AG04450 (cell line): Measurements from ENCODE around the gene COL19A1. TPM values are rescaled to one million over a fixed set of nuclear protein-coding genes. Genes with fewer than 3 reads are reported as not detected.
"Not testable (repeated sequence)": the region's sequence is repeated elsewhere in the genome, so short reads cannot be mapped to it uniquely, and the experiment has no call there.

Experiments
- CTCF ChIA-PET: fragments of 300-600, 350-600 bp; formaldehyde crosslinking; extraction: SDS; loops from one replicate; lab custom pipeline; 2022; ENCODE audit warnings: antibody characterized with exemption, inconsistent platforms; lab: Charles Lee
- POLR2A ChIA-PET: fragments of 350-600 bp; formaldehyde crosslinking; extraction: SDS; loops from one replicate; lab custom pipeline; 2021; ENCODE audit warnings: antibody characterized with exemption, inconsistent platforms; lab: Yijun Ruan, JAX
- DNase-seq: peaks from one replicate; pipeline ENCODE4 v3.0.0-alpha.2; 2011; ENCODE audit warnings: low read depth, low spot score
- H3K27ac ChIP-seq: one replicate; pipeline ENCODE4 v1.5.1; 2012; ENCODE audit warnings: low read depth, low read length, control low read depth
- H3K27me3 ChIP-seq: one replicate; pipeline ENCODE4 v1.6.0; 2012; ENCODE audit warnings: low read length; ENCODE audit not compliant: control insufficient read depth, insufficient read depth
- H3K4me3 ChIP-seq: 2 replicates; pipeline ENCODE4 v1.5.1; 2011; ENCODE audit warnings: mild to moderate bottlenecking, low read depth, low read length, control low read depth
- H3K9me3 ChIP-seq: 2 replicates; pipeline ENCODE4 v1.5.1; 2012; ENCODE audit warnings: low read length; ENCODE audit not compliant: control insufficient read depth, insufficient read depth
- polyA plus RNA-seq: library from polyadenylated mRNA; depleted of rRNA; stranded (reverse); fragments of >200 nt; gene quantifications from 2 replicates; pipeline ENCODE4 v1.2.3, GENCODE V29; 2011
- TF ChIP-seq, protein P1 (sequence below): IDR thresholded peaks from 2 replicates; pipeline ENCODE4 v1.5.1; 2011; ENCODE audit warnings: low read depth, low read length, control low read depth, inconsistent platforms

COL19A1 gene
- polyA plus RNA-seq, 1 experiment, result 0.09 TPM

DNA sequence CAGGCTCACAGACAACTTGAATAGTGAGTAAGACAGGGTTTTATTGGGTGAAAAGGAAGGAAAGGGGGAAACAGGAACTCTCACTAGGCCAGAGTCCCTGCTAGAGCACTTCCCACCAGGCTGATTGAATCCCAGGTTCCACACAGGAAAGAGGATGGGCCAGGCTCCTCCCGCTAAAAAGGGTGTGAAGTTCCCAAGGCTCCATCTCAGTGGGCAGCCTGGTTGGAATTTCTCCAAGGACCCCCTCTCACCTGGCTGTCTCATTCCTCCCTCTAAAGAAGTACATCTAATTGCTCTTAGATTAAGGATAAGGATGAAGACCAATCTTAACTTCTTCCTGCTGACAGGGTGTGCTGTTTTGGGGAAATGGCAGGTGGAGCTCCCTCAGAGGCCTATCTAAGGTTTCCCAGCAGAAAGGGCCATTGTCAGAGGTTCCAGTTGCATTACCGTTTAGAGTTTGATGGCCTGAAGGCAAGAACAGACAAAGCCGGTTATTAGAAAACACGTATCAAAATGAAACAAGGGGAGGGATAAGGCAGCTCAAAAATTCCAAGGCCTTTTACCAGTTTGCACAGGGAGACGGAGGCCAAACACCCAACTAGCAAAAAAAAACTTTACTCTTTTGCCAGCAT, 21.5 kb downstream of the COL19A1 start:
- Histone ChIP-seq H3K27ac (no peak overlapping the region), H3K27me3 (no peaks in the 10 kb centered on the region), H3K4me3 (no peak overlapping the region), H3K9me3 (no peaks in the 10 kb centered on the region)
- no peak for DNase-seq
- POLR2A ChIA-PET, result no interaction called here
- TF ChIP-seq, protein P1, sequence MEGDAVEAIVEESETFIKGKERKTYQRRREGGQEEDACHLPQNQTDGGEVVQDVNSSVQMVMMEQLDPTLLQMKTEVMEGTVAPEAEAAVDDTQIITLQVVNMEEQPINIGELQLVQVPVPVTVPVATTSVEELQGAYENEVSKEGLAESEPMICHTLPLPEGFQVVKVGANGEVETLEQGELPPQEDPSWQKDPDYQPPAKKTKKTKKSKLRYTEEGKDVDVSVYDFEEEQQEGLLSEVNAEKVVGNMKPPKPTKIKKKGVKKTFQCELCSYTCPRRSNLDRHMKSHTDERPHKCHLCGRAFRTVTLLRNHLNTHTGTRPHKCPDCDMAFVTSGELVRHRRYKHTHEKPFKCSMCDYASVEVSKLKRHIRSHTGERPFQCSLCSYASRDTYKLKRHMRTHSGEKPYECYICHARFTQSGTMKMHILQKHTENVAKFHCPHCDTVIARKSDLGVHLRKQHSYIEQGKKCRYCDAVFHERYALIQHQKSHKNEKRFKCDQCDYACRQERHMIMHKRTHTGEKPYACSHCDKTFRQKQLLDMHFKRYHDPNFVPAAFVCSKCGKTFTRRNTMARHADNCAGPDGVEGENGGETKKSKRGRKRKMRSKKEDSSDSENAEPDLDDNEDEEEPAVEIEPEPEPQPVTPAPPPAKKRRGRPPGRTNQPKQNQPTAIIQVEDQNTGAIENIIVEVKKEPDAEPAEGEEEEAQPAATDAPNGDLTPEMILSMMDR, result no peak
- CTCF ChIA-PET, result interaction anchor here (0.9 kb wide), 1 partner anchor 14 kb away, joined by 3 read pairs; no protein-coding TSS in a partner anchor

DNA sequence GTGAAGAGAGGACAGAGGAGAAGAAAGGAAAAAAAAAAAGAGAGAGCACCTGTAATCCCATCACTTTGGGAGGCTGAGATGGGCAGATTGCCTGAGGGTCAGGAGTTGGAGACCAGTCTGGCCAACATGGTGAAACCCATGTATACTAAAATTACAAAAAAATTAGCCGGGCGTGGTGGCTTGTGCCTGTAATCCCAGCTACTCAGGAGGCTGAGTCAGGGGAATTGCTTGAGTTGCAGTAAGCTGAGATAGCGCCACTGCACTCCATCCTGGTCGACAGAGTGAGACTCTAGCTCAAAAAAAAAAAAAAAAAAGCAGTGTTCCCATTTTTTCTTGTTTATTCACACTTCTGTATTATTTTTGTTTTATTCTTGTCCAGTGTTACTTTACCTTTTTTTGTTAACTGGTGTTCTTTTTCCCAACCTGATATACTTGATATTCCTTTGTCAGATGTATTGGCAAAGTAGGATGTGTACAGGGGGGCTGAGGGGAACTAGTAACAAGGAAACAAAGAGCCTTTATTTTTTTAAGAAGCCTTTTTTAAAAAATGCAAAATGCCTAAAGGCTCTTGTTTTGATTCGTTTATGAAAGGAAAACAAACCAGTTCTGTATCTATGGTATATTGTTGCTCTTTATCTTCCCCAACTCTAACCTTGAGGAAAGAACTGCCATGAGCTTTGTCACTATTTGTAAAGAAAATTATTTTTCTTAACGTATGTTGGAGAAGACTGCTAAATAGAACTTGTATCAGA, 22.3 kb downstream of the COL19A1 start:
- no peak for DNase-seq
- Histone ChIP-seq H3K9me3 (no peaks in the 10 kb centered on the region), H3K27ac (no peak overlapping the region), H3K4me3 (no peak overlapping the region), H3K27me3 (no peaks in the 10 kb centered on the region)
- CTCF ChIA-PET, result interaction anchor here (0.9 kb wide), 1 partner anchor 13 kb away, joined by 3 read pairs; no protein-coding TSS in a partner anchor
- POLR2A ChIA-PET, result no interaction called here
- TF ChIP-seq, protein P1, result no peak

DNA sequence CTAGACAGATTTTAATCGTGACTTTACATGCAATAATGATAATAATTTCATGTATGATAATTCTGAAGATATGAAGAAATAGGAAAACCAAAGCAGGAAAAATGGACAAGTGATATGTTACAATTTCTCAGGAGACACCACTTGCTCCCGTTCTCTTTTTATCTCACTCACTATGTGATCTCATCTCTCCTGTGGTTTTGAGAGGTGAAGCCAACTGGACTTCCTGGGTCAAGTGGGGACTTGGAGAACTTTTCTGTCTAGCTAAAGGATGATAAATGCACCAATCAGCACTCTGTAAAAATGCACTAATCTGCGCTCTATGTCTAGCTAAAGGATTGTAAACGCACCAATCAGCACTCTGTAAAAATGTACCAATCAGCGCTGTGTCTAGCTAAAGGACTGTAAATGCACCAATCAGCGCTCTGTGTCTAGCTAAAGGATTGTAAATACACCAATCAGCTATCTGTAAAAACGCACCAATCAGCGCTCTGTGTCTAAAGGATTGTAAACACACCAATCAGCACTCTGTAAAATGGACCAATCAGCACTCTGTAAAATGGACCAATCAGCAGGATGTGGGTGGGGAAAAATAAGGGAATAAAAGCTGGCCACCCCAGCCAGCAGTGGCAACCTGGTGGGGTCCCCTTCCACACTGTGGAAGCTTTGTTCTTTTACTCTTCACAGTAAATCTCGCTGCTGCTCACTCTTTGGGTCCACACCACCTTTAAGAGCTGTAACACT, 23.0 kb downstream of the COL19A1 start:
- H3K27me3 ChIP-seq, H3K9me3 ChIP-seq, DNase-seq, H3K4me3 ChIP-seq, CTCF ChIA-PET, H3K27ac ChIP-seq, POLR2A ChIA-PET: not testable (repeated sequence)

DNA sequence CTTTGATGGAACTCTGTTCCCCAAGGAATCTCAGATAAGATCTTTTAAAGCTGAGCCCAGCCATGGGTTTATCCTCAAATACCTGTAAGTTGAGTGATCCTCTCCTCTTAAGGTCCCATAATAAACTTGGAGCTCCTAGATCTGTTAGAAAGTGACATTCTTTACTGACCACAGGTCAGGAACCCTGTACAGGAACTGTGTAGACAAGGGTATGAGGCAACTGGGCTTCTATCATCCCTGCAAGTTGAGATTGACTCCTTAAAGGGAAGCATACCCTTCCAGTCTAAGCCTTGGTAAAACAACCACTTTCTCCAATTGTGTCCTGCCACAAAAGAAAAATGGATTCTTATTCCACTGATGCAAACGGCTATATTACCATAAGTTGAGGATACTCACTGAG, 26.2 kb downstream of the COL19A1 start:
- H3K27me3 ChIP-seq, H3K4me3 ChIP-seq, H3K9me3 ChIP-seq, DNase-seq, POLR2A ChIA-PET, H3K27ac ChIP-seq: not testable (repeated sequence)
- CTCF ChIA-PET, result interaction anchor here (0.8 kb wide), 1 partner anchor 10 kb away, joined by 3 read pairs; no protein-coding TSS in a partner anchor

DNA sequence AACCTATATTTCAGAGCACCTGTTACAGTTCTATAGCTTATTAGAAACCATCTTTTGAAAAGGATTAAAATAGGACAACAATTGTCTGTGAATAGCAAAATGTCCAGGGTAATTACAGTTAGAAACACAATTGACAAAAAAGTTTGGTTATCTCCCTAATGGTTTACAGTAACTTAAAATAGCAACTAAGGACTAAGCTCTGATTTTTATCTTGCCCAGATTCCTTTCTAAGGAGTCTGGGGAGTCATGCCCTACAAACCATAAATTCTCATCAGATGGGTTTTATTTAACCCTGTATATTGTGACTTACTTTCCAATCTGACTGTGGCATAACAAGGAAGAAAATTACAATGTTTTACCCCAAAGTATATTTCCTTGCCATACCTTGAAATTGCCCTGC, 26.9 kb downstream of the COL19A1 start:
- H3K9me3 ChIP-seq, DNase-seq, H3K4me3 ChIP-seq, H3K27ac ChIP-seq, CTCF ChIA-PET, POLR2A ChIA-PET, H3K27me3 ChIP-seq: not testable (repeated sequence)

DNA sequence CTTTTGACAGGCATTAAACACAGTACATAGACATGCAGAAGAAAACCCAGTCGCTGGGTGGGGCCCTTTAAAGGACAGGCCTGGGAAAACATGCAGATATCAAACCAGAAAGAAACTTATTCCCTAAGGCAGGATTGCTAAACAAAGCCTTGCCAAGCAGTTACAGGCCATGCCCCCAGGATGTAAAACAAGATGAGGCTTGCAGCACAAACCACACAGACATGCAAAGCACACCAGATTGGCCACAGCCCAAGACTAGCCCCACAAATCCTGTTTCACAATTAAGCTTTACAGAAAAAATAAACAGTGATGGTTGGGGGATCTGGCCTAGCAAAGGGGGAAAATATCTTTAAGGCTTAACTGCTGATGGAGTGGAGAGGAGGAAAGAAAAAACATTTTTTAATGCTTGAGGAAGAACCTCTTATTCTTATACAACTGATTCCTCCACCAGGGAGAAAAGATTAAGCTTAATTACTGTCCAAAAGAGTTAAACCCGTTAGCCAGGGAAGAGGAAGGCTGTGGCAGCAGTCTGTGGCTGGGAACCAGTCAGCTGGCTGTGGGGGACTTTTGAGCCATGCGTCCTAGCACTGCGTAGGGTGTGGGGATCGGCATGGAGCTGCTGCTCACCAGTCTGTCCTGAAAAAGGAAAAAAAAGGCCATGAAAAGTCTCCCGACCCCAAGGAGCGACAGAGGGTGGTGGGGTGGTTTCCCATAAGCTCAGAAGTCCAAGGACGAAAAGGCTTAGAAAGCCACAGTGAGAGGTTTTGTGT, 28.4 kb downstream of the COL19A1 start:
- peak overlapping the region; percentile 33 for H3K27ac ChIP-seq
- POLR2A ChIA-PET, result interaction anchor here (1.4 kb wide), 1 partner anchor 98 kb away, joined by 4 read pairs; the partner anchor contains the start of gene LMBRD1
- no peak overlapping the region for H3K4me3 ChIP-seq
- no peaks in the 10 kb centered on the region for H3K9me3 ChIP-seq
- TF ChIP-seq, protein P1, result no peak
- peak; percentile 39 for DNase-seq
- CTCF ChIA-PET, result interaction anchor here (0.6 to 2.0 kb wide), 2 partner anchors 19 to 98 kb away, joined by 5 to 6 read pairs; no protein-coding TSS in a partner anchor
- H3K27me3 ChIP-seq, result no peaks in the 10 kb centered on the region
